Stimulated activated CD8-positive, alpha-beta memory T cell treated with anti-CD3 and anti-CD28 coated beads, Interleukin-15, amount 100 ng/mL, for 1 hour (primary cell): ENCODE data around the gene GNAI1.

Source experiments
- DNase-seq: peaks from one replicate; pipeline ENCODE4 v3.0.0-alpha.2; 2020; ENCODE audit warnings: low read depth

GNAI1 gene

GRCh38 chr7:80134536-80135308 is at the start of gene GNAI1:
Gene GNAI1, plus strand, starts transcription at chr7:80134831. Its CDS starts 330 bp downstream, at chr7:80135161.
- no peak for DNase-seq

GRCh38 chr7:80087051-80087770 is 47.4 kb upstream of the GNAI1 start:
- no peak for DNase-seq

GRCh38 chr7:80087771-80088170 is 46.9 kb upstream of the GNAI1 start:
- DNase-seq, result no peak

GRCh38 chr7:80088705-80089104 is 45.9 kb upstream of the GNAI1 start:
- no peak for DNase-seq

GRCh38 chr7:80089366-80089765 is 45.3 kb upstream of the GNAI1 start:
- no peak for DNase-seq

GRCh38 chr7:80093349-80093748 is 41.3 kb upstream of the GNAI1 start:
- no peak for DNase-seq

GRCh38 chr7:80095545-80095944 is 39.1 kb upstream of the GNAI1 start:
- no peak for DNase-seq

GRCh38 chr7:80097756-80098155 is 36.9 kb upstream of the GNAI1 start:
- no peak for DNase-seq

- no peak for DNase-seq
Observed at GRCh38 chr7:80098795-80099194, 35.8 kb upstream of the GNAI1 start.

GRCh38 chr7:80100254-80100653 is 34.4 kb upstream of the GNAI1 start:
- no peak for DNase-seq

GRCh38 chr7:80105701-80106408 is 28.8 kb upstream of the GNAI1 start:
- no peak for DNase-seq

- no peak for DNase-seq
Observed at GRCh38 chr7:80106498-80107113, 28.0 kb upstream of the GNAI1 start.

GRCh38 chr7:80107278-80107677 is 27.4 kb upstream of the GNAI1 start:
- no peak for DNase-seq

- no peak for DNase-seq
Observed at GRCh38 chr7:80110376-80110775, 24.3 kb upstream of the GNAI1 start.

- DNase-seq, result no peak
Observed at GRCh38 chr7:80114159-80114558, 20.5 kb upstream of the GNAI1 start.

- DNase-seq, result no peak
Observed at GRCh38 chr7:80124526-80125264, 9.9 kb upstream of the GNAI1 start.

GRCh38 chr7:80127412-80128160 is 7.0 kb upstream of the GNAI1 start:
- no peak for DNase-seq

- no peak for DNase-seq
Observed at GRCh38 chr7:80128918-80129317, 5.7 kb upstream of the GNAI1 start.

GRCh38 chr7:80129785-80130184 is 4.8 kb upstream of the GNAI1 start:
- no peak for DNase-seq

- no peak for DNase-seq
Observed at GRCh38 chr7:80131675-80132435, 2.8 kb upstream of the GNAI1 start.
